ENCODE measurements around the gene USP22.

USP22 gene

DNA sequence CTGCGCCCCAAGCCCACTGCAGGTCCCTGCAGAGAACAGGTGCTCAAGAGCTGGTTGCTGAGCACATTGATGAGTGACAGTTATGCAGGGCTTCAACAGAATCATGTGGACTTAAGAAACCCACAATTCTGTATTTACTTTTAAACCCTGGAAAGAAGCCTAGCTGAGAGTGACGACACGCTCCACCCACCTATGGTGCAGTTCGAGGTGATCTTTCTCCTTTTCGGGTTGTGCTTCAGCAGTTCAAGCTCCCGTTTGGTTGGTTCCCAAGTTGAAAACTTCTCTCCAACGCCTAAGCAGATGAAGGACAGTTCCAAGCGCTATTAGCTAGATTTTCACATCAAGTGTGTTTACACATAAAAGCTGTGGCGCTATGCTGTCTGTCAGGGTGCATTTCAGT is 23.9 kb downstream of the USP22 start:
- TF ChIP-seq MYC (IDR thresholded peaks at IDR 0.05; ENCODE audit: low read depth, low read length) (no peak), POLR2A (IDR thresholded peaks at IDR 0.05; ENCODE audit: extremely low read depth, insufficient read length) (no peak)
- TF ChIP-seq, protein P1, sequence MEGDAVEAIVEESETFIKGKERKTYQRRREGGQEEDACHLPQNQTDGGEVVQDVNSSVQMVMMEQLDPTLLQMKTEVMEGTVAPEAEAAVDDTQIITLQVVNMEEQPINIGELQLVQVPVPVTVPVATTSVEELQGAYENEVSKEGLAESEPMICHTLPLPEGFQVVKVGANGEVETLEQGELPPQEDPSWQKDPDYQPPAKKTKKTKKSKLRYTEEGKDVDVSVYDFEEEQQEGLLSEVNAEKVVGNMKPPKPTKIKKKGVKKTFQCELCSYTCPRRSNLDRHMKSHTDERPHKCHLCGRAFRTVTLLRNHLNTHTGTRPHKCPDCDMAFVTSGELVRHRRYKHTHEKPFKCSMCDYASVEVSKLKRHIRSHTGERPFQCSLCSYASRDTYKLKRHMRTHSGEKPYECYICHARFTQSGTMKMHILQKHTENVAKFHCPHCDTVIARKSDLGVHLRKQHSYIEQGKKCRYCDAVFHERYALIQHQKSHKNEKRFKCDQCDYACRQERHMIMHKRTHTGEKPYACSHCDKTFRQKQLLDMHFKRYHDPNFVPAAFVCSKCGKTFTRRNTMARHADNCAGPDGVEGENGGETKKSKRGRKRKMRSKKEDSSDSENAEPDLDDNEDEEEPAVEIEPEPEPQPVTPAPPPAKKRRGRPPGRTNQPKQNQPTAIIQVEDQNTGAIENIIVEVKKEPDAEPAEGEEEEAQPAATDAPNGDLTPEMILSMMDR (IDR thresholded peaks at IDR 0.05; ENCODE audit: low read depth, low read length): no peak
- TF ChIP-seq, protein P2, sequence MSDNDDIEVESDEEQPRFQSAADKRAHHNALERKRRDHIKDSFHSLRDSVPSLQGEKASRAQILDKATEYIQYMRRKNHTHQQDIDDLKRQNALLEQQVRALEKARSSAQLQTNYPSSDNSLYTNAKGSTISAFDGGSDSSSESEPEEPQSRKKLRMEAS (IDR thresholded peaks at IDR 0.05; ENCODE audit: low read depth, low read length): no peak
- DNase-seq (ENCODE audit: low read depth): no peak
- H3K4me3 ChIP-seq (ENCODE audit: low read depth, low read length): no peak overlapping the region

DNA sequence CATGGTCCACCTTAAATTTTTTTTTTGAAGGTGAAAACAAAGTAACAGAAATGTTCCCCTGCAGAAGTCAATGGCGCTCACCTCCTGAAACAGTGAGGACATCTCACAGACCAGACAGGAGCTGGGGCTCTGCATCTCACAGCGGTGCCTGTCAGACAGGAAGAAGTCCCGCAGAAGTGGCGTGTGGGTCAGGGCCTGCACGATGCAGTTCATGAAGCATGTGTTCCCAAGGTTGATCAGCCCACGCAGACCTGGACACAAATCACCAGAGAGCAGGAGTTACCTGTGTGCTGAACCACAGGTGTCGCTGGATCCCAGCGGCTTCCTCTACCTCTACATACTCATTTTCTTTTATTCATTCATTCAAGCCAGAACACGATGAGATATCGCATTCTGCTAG is 24.9 kb downstream of the USP22 start:
- TF ChIP-seq POLR2A (IDR thresholded peaks at IDR 0.05; ENCODE audit: extremely low read depth, insufficient read length): no peak
- TF ChIP-seq, protein P1 (IDR thresholded peaks at IDR 0.05; ENCODE audit: low read depth, low read length): no peak
- TF ChIP-seq, protein P2 (IDR thresholded peaks at IDR 0.05; ENCODE audit: low read depth, low read length): no peak

DNA sequence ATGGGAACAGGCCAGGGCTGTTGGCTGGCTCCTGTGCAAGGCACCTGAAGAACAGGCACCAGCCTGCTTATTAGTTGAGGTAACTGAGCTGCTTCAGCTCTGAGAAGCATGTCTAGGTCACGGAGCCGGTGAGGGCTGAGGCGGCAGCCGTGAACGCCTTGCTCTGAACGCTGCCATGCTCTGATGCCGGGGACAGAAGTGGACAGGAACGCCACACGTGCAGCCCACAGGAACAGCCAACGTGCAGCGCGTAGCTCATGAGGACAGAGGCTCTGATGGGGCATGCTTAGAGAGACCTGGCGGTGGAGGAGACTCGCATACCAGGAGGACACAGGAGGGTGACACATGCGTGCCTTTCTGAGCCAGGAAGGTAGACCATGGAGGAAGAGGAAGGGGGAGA is 25.6 kb downstream of the USP22 start:
- DNase-seq (ENCODE audit: low read depth): no peak
- TF ChIP-seq, protein P2 (IDR thresholded peaks at IDR 0.05; ENCODE audit: low read depth, low read length): no peak
- TF ChIP-seq, protein P1 (IDR thresholded peaks at IDR 0.05; ENCODE audit: low read depth, low read length): no peak
- no peak for TF ChIP-seq MYC (IDR thresholded peaks at IDR 0.05; ENCODE audit: low read depth, low read length)
- no peak for TF ChIP-seq POLR2A (IDR thresholded peaks at IDR 0.05; ENCODE audit: extremely low read depth, insufficient read length)
- H3K4me3 ChIP-seq (ENCODE audit: low read depth, low read length): no peak overlapping the region

More for the DNA sequence above, 24.9 kb downstream of the USP22 start:
- DNase-seq (ENCODE audit: low read depth): no peak
- no peak overlapping the region for H3K4me3 ChIP-seq (ENCODE audit: low read depth, low read length)

DNA sequence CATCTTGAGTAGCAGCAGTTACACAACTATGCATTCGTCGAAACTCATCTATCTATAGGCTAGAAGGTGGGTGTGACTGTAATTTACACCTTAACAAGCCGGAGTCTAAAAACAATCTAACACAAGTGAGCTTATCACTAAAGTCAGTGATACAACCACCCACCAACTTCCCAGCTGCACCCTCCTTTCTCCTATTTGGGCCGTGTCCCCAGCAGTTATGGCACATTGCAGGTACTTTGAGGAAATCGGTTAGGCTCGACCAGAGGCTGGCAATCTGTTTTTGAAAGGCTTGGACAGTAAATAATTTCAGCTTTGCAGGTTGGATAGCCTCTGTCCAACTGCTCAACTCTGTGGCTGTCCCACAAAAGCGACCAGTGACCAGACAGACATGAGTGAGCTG is 26.0 kb downstream of the USP22 start:
- TF ChIP-seq, protein P1 (IDR thresholded peaks at IDR 0.05; ENCODE audit: low read depth, low read length): no peak
- no peak for TF ChIP-seq MYC (IDR thresholded peaks at IDR 0.05; ENCODE audit: low read depth, low read length)
- TF ChIP-seq, protein P2 (IDR thresholded peaks at IDR 0.05; ENCODE audit: low read depth, low read length): no peak
- no peak for TF ChIP-seq POLR2A (IDR thresholded peaks at IDR 0.05; ENCODE audit: extremely low read depth, insufficient read length)

DNA sequence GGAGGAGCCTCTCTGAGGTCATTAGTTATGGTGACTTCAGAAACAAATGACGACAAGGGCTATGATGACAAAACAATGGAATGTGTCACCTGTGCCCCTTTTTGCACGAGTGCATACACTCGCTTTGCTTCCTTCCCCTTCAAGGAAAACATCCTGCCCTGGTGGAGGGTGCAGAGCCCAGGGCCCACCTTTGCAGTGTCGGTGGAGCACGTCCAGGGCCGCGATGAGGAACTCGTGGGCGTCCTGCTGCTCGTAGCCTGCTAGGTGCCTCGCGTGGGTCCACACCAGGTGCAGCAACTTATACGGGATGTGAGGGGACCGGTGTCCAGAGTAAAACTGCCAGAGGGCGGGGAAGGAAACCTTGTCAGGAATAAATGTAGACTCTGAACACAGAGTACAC is 27.2 kb downstream of the USP22 start:
- no peak for TF ChIP-seq MYC (IDR thresholded peaks at IDR 0.05; ENCODE audit: low read depth, low read length)
- TF ChIP-seq, protein P2 (IDR thresholded peaks at IDR 0.05; ENCODE audit: low read depth, low read length): no peak
- TF ChIP-seq POLR2A (IDR thresholded peaks at IDR 0.05; ENCODE audit: extremely low read depth, insufficient read length): no peak
- TF ChIP-seq, protein P1 (IDR thresholded peaks at IDR 0.05; ENCODE audit: low read depth, low read length): no peak
- no peak for DNase-seq (ENCODE audit: low read depth)
- H3K4me3 ChIP-seq (ENCODE audit: low read depth, low read length): no peak overlapping the region

More for the DNA sequence above, 26.0 kb downstream of the USP22 start:
- no peak overlapping the region for H3K4me3 ChIP-seq (ENCODE audit: low read depth, low read length)
- DNase-seq (ENCODE audit: low read depth): no peak

DNA sequence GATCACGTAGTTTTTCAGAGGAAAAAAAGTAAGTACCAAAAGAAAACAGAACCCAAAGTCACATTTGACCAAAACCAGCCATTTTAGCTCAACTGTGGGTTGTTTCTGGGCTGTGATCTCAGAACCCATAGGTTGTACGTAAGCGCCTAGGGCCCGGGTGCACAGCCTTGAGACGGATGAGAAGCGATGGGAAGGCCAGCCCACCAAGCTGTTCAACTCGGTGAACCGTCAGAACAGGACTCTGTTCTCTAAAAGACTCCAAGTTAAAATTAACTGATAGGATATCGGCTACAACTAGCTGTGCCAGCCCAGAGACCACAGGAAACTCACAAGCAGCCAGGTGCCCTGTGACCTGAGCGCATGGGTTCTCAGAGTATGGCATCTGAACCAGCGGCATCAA is 28.3 kb downstream of the USP22 start:
- no peak overlapping the region for H3K4me3 ChIP-seq (ENCODE audit: low read depth, low read length)
- no peak for DNase-seq (ENCODE audit: low read depth)

More for the DNA sequence above, 28.3 kb downstream of the USP22 start:
- TF ChIP-seq MYC (IDR thresholded peaks at IDR 0.05; ENCODE audit: low read depth, low read length) (no peak), POLR2A (IDR thresholded peaks at IDR 0.05; ENCODE audit: extremely low read depth, insufficient read length) (no peak)
- TF ChIP-seq, protein P2 (IDR thresholded peaks at IDR 0.05; ENCODE audit: low read depth, low read length): no peak
- TF ChIP-seq, protein P1 (IDR thresholded peaks at IDR 0.05; ENCODE audit: low read depth, low read length): no peak

Measured in NB4 (cell line).